ENCODE measurements around the gene HK1. TPM values are rescaled to one million over a fixed set of nuclear protein-coding genes. Genes with fewer than 3 reads are reported as not detected.

Gene HK1
- total RNA-seq, 1 donor from 2014 or later = 88.8 TPM

GRCh38 chr10:69268761-69269416, 9.4 kb upstream of the HK1 start:
- Mint-ChIP-seq H3K4me1 (peaks cover 6% of the 10 kb centered on the region), H3K27ac (ENCODE audit: unreplicated experiment) (no peak overlapping the region), H3K27me3 (ENCODE audit: low read depth) (peaks cover 8% of the 10 kb centered on the region), H3K36me3 (ENCODE audit: low read depth) (no peaks in the 10 kb centered on the region), H3K9me3 (no peaks in the 10 kb centered on the region), H3K4me3 (no peak overlapping the region)
- no peak for TF ChIP-seq CTCF (conservative IDR thresholded peaks at IDR 0.05)
- DNase-seq (ENCODE audit: low read depth, low spot score) = no peak

GRCh38 chr10:69269761-69270160, 8.5 kb upstream of the HK1 start:
- no peak for DNase-seq (ENCODE audit: low read depth, low spot score)
- H3K27ac Mint-ChIP-seq (ENCODE audit: unreplicated experiment) = no peak overlapping the region
- no peak overlapping the region for H3K4me3 Mint-ChIP-seq
- peaks cover 6% of the 10 kb centered on the region for H3K4me1 Mint-ChIP-seq
- no peaks in the 10 kb centered on the region for H3K9me3 Mint-ChIP-seq
- TF ChIP-seq CTCF (conservative IDR thresholded peaks at IDR 0.05) = no peak
- peaks cover 8% of the 10 kb centered on the region for H3K27me3 Mint-ChIP-seq (ENCODE audit: low read depth)
- H3K36me3 Mint-ChIP-seq (ENCODE audit: low read depth) = no peaks in the 10 kb centered on the region

- H3K4me3 Mint-ChIP-seq = no peak overlapping the region
- peaks cover 6% of the 10 kb centered on the region for H3K4me1 Mint-ChIP-seq
- no peak overlapping the region for H3K27ac Mint-ChIP-seq (ENCODE audit: unreplicated experiment)
- H3K9me3 Mint-ChIP-seq = no peaks in the 10 kb centered on the region
- DNase-seq (ENCODE audit: low read depth, low spot score) = no peak
- TF ChIP-seq CTCF (conservative IDR thresholded peaks at IDR 0.05) = no peak
- no peaks in the 10 kb centered on the region for H3K36me3 Mint-ChIP-seq (ENCODE audit: low read depth)
- peaks cover 8% of the 10 kb centered on the region for H3K27me3 Mint-ChIP-seq (ENCODE audit: low read depth)
Measured at GRCh38 chr10:69270990-69271389, 7.3 kb upstream of the HK1 start.

GRCh38 chr10:69272624-69273023, 5.7 kb upstream of the HK1 start:
- DNase-seq (ENCODE audit: low read depth, low spot score) = no peak
- no peak overlapping the region for H3K27ac Mint-ChIP-seq (ENCODE audit: unreplicated experiment)
- TF ChIP-seq CTCF (conservative IDR thresholded peaks at IDR 0.05) = no peak
- H3K4me1 Mint-ChIP-seq = peaks cover 6% of the 10 kb centered on the region
- no peaks in the 10 kb centered on the region for H3K36me3 Mint-ChIP-seq (ENCODE audit: low read depth)
- H3K27me3 Mint-ChIP-seq (ENCODE audit: low read depth) = peaks cover 3% of the 10 kb centered on the region
- H3K4me3 Mint-ChIP-seq = no peak overlapping the region
- H3K9me3 Mint-ChIP-seq = no peaks in the 10 kb centered on the region

GRCh38 chr10:69275444-69275843, 2.9 kb upstream of the HK1 start:
- H3K9me3 Mint-ChIP-seq = no peaks in the 10 kb centered on the region
- no peak overlapping the region for H3K27ac Mint-ChIP-seq (ENCODE audit: unreplicated experiment)
- no peak for DNase-seq (ENCODE audit: low read depth, low spot score)
- H3K4me3 Mint-ChIP-seq = no peak overlapping the region
- no peaks in the 10 kb centered on the region for H3K36me3 Mint-ChIP-seq (ENCODE audit: low read depth)
- peaks cover 18% of the 10 kb centered on the region for H3K4me1 Mint-ChIP-seq
- no peak for TF ChIP-seq CTCF (conservative IDR thresholded peaks at IDR 0.05)
- peaks cover 7% of the 10 kb centered on the region for H3K27me3 Mint-ChIP-seq (ENCODE audit: low read depth)

All from neural crest cell (in vitro differentiated cells).